ENCODE results near the gene ZNF521. TPM values are rescaled to one million over a fixed set of nuclear protein-coding genes. Genes with fewer than 3 reads are reported as not detected.

The ZNF521 gene
- total and polyA plus RNA-seq, 8 donors, result 0.80 to 290 (median 11.1) TPM

DNA sequence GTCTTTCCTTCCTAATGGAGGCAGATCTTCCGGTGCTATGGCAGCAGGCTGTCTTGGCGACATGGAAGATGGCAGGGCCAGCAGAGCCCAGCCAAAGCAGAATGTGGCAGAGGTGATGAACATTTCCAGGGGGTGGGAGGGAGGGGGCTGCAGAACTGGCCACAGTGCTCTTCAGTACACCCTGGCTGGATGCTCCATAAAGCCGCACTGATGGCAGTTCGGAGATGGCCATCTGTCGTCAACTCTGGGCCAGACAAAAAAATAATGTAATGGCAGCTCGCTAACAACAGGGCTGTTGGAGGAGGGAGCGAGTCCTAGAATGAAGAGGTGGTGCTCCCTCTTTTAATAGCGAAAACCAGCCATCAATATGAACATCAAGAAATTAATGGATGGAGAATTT, 271.0 kb downstream of the ZNF521 start:
- H3K4me3 ChIP-seq, result no peak overlapping the region
- TF ChIP-seq EP300 (IDR thresholded peaks at IDR 0.05), result no peak
- TF ChIP-seq POLR2A (IDR thresholded peaks at IDR 0.05), result no peak
- TF ChIP-seq CTCF (IDR thresholded peaks at IDR 0.05), result no peak
- no peak for TF ChIP-seq POLR2AphosphoS5 (IDR thresholded peaks at IDR 0.05)
- no peak overlapping the region for H3K27ac ChIP-seq
- intact Hi-C loops (cut with DNase I; ENCODE audit: low total_unique reads), result no loop called here
- H3K9me3 ChIP-seq, result no peaks in the 10 kb centered on the region
- H3K27me3 ChIP-seq, result no peaks in the 10 kb centered on the region
- WGBS, 5 donors, result 89 to 98% (median 97%) methylated on average over 8 of the region's 8 CpGs
- H3K36me3 ChIP-seq, result no peaks in the 10 kb centered on the region
- H3K4me1 ChIP-seq, result peaks cover 0 to 10% (median 4%) of the 10 kb centered on the region in 4 donors
- no peak for DNase-seq

GRCh38 chr18:25080211-25080610, 271.8 kb downstream of the ZNF521 start:
- intact Hi-C loops (cut with DNase I; ENCODE audit: low total_unique reads), result no loop called here
- TF ChIP-seq EP300 (IDR thresholded peaks at IDR 0.05) (no peak), POLR2AphosphoS5 (IDR thresholded peaks at IDR 0.05) (no peak), CTCF (IDR thresholded peaks at IDR 0.05) (no peak), POLR2A (IDR thresholded peaks at IDR 0.05) (no peak)
- WGBS, 5 donors, result 58 to 67% (median 59%) methylated on average over 10 of the region's 10 CpGs

GRCh38 chr18:25077944-25078723, 273.8 kb downstream of the ZNF521 start:
- TF ChIP-seq POLR2A (IDR thresholded peaks at IDR 0.05) (no peak), EP300 (IDR thresholded peaks at IDR 0.05) (no peak), POLR2AphosphoS5 (IDR thresholded peaks at IDR 0.05) (no peak), CTCF (IDR thresholded peaks at IDR 0.05) (no peak)
- H3K27me3 ChIP-seq, result no peaks in the 10 kb centered on the region
- peaks cover 0 to 10% (median 4%) of the 10 kb centered on the region in 4 donors for H3K4me1 ChIP-seq
- 93 to 95% (median 94%) methylated on average over 18 of the region's 18 CpGs for WGBS, 5 donors
- intact Hi-C loops (cut with DNase I; ENCODE audit: low total_unique reads), result no loop called here
- H3K36me3 ChIP-seq, result no peaks in the 10 kb centered on the region
- H3K27ac ChIP-seq, result no peak overlapping the region
- no peaks in the 10 kb centered on the region for H3K9me3 ChIP-seq
- no peak for DNase-seq
- no peak overlapping the region for H3K4me3 ChIP-seq

More at GRCh38 chr18:25080211-25080610, 271.8 kb downstream of the ZNF521 start:
- Histone ChIP-seq H3K27ac (no peak overlapping the region), H3K9me3 (no peaks in the 10 kb centered on the region), H3K27me3 (no peaks in the 10 kb centered on the region), H3K4me1 (peaks cover 0 to 10% (median 4%) of the 10 kb centered on the region in 4 donors), H3K36me3 (no peaks in the 10 kb centered on the region), H3K4me3 (no peak overlapping the region)
- DNase-seq, result no peak

- peak in 1 of 2 donors; percentile 53 for DNase-seq
- H3K27ac ChIP-seq, result no peak overlapping the region
These were observed 274.7 kb downstream of the ZNF521 start for GRCh38 chr18:25077038-25077943.

More at GRCh38 chr18:25077038-25077943, 274.7 kb downstream of the ZNF521 start:
- intact Hi-C loops (cut with DNase I; ENCODE audit: low total_unique reads), result no loop called here
- Histone ChIP-seq H3K36me3 (no peaks in the 10 kb centered on the region), H3K4me1 (peaks cover 0 to 10% (median 4%) of the 10 kb centered on the region in 4 donors), H3K9me3 (no peaks in the 10 kb centered on the region), H3K4me3 (no peak overlapping the region), H3K27me3 (no peaks in the 10 kb centered on the region)
- TF ChIP-seq POLR2A (IDR thresholded peaks at IDR 0.05) (no peak), EP300 (IDR thresholded peaks at IDR 0.05) (no peak), POLR2AphosphoS5 (IDR thresholded peaks at IDR 0.05) (no peak), CTCF (IDR thresholded peaks at IDR 0.05) (no peak)
- 59 to 65% (median 60%) methylated on average over 19 of the region's 19 CpGs for WGBS, 5 donors
